Gastroesophageal sphincter (tissue), 3 donors: ENCODE data around the gene HOXB6.

Experiments
- CTCF ChIP-seq, 4 experiments: fragments of 200-600 bp in 2 of 4; fragments of 450-650 bp in 2 of 4; sonication (generic) in 1 of 4; IDR thresholded peaks; one replicate each; pipeline ENCODE4 v1.5.1; 2017 to 2019; ENCODE audit warnings: antibody characterized with exemption in 4 of 4, mild to moderate bottlenecking in 2 of 4, moderate library complexity in 2 of 4
- POLR2A ChIP-seq, 2 donors: fragments of 450-650 bp; IDR thresholded peaks; one replicate each; pipeline ENCODE4 v1.6.1; 2017; ENCODE audit warnings: antibody characterized with exemption in 2 of 2, mild to moderate bottlenecking in 2 of 2, moderate library complexity in 1 of 2

GRCh38 chr17:48617471-48618255 is 12.9 kb upstream of the HOXB6 start:
- TF ChIP-seq POLR2A (IDR thresholded peaks at IDR 0.05) (no peak), CTCF (IDR thresholded peaks at IDR 0.05) (no peak)
